Measurements from ENCODE around the gene ZNF343.

The ZNF343 gene

DNA sequence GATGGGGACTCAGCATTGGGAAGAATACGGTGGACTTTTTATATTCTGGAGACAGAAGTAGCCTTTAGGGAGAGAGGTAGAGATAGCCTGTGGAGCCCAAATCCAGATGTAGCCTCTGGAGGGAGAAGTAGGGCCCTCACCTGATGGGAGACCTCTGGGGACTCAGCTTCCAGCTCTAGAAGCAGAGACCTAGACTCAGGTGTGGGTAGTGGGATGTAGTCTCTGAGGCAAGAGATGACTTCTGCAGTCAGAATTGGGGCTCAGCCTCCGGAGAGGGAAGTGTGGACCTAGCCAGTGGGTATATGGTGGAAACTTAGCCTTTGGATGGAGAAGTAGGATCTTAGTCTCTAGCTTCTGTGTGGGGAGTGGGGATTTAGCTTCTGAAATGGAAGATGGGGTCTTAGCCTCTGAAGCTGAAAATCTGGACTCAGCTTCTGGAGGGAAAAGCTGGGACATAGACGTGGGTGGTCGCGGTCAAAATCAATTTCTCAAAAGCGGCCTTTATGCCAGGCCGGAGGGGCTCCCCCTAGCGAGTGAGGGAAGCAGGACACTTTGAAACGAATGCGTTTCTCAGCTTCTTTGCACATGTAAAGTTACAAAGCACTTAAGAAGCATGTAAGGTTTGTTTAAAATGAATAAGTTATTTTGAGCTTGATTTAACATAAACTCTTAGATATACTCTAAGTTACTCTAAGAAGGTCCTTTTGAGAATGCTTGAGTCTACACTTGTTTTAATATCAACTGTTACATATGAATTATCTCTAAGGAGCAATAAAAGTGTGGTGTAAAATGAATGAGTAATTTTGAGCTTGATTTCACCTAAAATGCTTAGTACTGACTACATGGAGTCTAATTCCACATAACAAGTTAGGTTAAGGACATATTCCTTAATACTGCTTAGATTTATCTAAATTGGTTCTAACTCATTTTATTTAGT, 12.9 kb upstream of the ZNF343 start:
- no peak overlapping the region for H3K9ac ChIP-seq
- peak overlapping the region in 5 of 11 experiments; percentile 6 to 43 (median 29); a peak in 5 of 22 replicates for H3K4me2 ChIP-seq
- H3K9me3 ChIP-seq (replicated peaks in 1 of 11) = no peaks in the 10 kb centered on the region
- no peaks in the 10 kb centered on the region for H3K36me3 ChIP-seq
- TF ChIP-seq Cebpa-rat (IDR thresholded peaks at IDR 0.05) = no peak
- H3K4me1 ChIP-seq = peaks cover 6 to 38% (median 19%) of the 10 kb centered on the region in 10 experiments; a peak in 19 of 20 replicates
- H3K27ac ChIP-seq = no peak overlapping the region
- H3K27me3 ChIP-seq = no peaks in the 10 kb centered on the region; a peak in 1 of 22 replicates
- H4K20me1 ChIP-seq = no peaks in the 10 kb centered on the region
- no peak overlapping the region for H3K4me3 ChIP-seq

DNA sequence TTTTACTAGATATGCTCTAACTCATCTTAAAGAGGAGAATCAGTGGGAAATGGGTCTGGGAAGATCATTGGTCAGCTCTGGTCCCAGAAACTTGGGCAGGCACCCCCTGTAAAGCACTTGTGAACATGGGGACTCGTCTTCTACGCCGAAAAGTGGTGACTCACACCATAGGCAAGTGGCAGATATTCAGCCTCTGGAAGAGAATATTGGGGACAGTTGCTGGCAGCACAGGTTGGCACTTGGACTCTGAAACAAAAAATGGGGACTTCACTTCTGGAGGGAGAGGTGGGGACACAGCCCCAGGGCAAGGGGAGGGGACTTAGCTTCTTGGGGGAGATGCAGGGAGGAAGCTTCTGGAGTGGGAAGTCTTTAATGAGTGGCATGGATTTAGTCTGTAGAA, 11.9 kb upstream of the ZNF343 start:
- Histone ChIP-seq H3K4me1 (peaks cover 6 to 31% (median 18%) of the 10 kb centered on the region in 10 experiments; a peak in 19 of 20 replicates), H3K9me3 (replicated peaks in 1 of 11) (no peaks in the 10 kb centered on the region), H3K9ac (no peak overlapping the region), H3K27ac (no peak overlapping the region), H4K20me1 (no peaks in the 10 kb centered on the region), H3K4me3 (no peak overlapping the region), H3K27me3 (no peaks in the 10 kb centered on the region; a peak in 1 of 22 replicates), H3K36me3 (no peaks in the 10 kb centered on the region), H3K4me2 (peak overlapping the region in 3 of 11 experiments; percentile 29 to 43 (median 37); a peak in 3 of 22 replicates)
- no peak for TF ChIP-seq Cebpa-rat (IDR thresholded peaks at IDR 0.05)

DNA sequence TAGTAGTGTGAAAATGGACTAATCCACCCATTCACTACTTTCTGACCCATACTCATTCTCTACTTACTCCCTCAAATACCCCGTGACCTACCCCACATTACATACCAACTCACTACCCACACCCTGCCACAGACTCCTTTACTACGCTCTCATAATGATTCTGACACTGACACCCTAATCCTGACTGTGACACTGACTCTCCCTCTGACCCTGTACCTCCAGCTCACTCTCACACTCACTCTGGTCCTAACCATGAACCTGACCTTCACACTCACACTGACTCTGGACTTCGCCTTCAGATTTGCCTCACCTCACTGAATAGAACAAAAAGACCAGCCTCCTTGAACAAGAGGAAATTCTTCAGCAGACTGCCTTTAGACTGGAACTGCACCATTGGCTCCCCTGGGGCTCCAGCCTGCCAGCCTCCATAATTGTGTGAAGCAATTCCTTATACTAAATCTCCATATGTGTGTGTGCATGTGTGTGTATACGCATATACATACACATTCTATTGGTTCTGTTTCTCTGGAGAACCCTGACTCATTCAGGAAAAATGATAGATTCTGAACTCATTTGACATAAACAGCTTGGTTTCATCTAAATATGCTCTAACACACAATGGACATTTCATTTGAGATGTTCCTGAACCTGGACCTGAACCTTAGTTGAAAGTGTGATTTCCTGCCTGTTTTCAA, 10.5 kb upstream of the ZNF343 start:
- Histone ChIP-seq H3K4me1 (peaks cover 6 to 34% (median 20%) of the 10 kb centered on the region in 10 experiments), H3K27me3 (no peaks in the 10 kb centered on the region), H3K4me2 (peak overlapping the region in 3 of 11 experiments; percentile 9 to 20 (median 11); a peak in 1 of 22 replicates), H3K4me3 (no peak overlapping the region), H4K20me1 (no peaks in the 10 kb centered on the region), H3K9ac (no peak overlapping the region), H3K27ac (no peak overlapping the region), H3K36me3 (no peaks in the 10 kb centered on the region), H3K9me3 (replicated peaks in 1 of 11) (no peaks in the 10 kb centered on the region)
- no peak for TF ChIP-seq Cebpa-rat (IDR thresholded peaks at IDR 0.05)

DNA sequence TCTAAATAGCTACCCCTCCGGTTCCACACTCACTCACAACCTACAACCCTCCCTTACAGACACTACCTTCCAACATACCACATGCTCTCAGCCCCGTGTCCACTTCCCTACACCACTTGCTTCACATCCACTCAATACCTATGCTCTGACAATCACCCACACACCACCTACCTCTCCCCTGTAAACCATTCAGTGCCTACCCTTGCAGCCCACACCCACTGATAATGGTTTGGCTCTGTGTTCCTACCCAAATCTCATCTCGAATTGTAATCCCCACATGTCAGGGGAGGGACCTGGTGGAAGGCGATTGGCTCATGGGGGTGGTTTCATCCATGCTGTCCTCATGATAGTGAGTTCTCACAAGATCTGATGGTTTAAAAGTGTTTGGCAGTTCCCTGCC, 9.8 kb upstream of the ZNF343 start:
- TF ChIP-seq Cebpa-rat (IDR thresholded peaks at IDR 0.05) = no peak
- Histone ChIP-seq H3K4me1 (peaks cover 6 to 33% (median 18%) of the 10 kb centered on the region in 10 experiments; a peak in 19 of 20 replicates), H3K9ac (no peak overlapping the region), H4K20me1 (no peaks in the 10 kb centered on the region), H3K9me3 (replicated peaks in 1 of 11) (no peaks in the 10 kb centered on the region), H3K27ac (no peak overlapping the region), H3K4me3 (no peak overlapping the region), H3K27me3 (no peaks in the 10 kb centered on the region), H3K4me2 (0 out of 22 replicates have a peak overlapping the region, but pooled peaks of 2 of the 11 experiments have one; percentile 11 to 20), H3K36me3 (no peaks in the 10 kb centered on the region)

DNA sequence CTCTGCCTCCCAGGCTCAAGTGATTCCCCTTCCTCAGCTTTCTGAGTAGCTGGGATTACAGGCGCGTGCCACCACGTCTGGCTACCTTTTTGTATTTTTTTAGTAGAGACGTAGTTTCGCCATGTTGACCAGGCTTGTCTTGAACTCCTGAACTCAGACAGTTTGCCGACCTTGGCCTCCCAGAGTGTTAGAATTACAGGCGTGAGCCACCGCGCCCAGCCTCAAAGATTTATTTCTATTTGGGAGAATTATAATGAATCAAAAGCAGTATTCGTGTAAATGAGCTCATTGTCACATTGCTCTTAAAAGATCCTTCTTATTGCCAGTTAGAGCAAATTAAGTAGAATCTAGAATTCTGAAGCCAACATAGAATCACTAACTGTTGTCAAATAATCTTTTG, 9.4 kb upstream of the ZNF343 start:
- Histone ChIP-seq H3K4me2 (no peak overlapping the region), H3K9ac (no peak overlapping the region), H3K9me3 (replicated peaks in 1 of 11) (no peaks in the 10 kb centered on the region), H3K4me1 (peaks cover 6 to 29% (median 18%) of the 10 kb centered on the region in 10 experiments; a peak in 19 of 20 replicates), H4K20me1 (no peaks in the 10 kb centered on the region), H3K27me3 (no peaks in the 10 kb centered on the region), H3K27ac (no peak overlapping the region), H3K4me3 (no peak overlapping the region), H3K36me3 (no peaks in the 10 kb centered on the region)
- no peak for TF ChIP-seq Cebpa-rat (IDR thresholded peaks at IDR 0.05)

DNA sequence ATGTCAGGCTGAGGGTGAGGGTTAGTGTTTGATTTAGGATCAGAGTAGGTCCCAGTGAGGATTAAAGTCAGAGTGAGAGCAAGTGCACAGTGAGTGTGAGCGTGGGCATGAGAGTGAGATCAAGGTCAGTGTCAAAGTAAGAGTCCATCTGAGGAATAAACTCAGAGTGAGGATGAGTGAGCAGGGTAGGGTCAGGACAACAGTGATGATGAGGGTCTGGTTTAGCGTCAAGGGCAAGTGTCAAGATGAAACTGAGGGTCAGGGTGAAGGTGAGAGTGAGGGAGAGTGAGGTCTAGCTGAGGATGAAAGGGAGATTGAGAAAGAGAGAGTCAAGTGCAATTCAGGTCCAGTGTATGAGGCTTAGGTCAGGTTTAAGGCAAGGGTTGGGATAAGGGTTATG, 7.7 kb upstream of the ZNF343 start:
- TF ChIP-seq Cebpa-rat (IDR thresholded peaks at IDR 0.05) = no peak
- H3K27me3 ChIP-seq = no peaks in the 10 kb centered on the region
- H3K9ac ChIP-seq = no peak overlapping the region
- no peak overlapping the region for H3K27ac ChIP-seq
- peaks cover 6 to 22% (median 15%) of the 10 kb centered on the region in 10 experiments; a peak in 19 of 20 replicates for H3K4me1 ChIP-seq
- no peak overlapping the region for H3K4me2 ChIP-seq
- H3K36me3 ChIP-seq = no peaks in the 10 kb centered on the region
- H4K20me1 ChIP-seq = no peaks in the 10 kb centered on the region
- H3K9me3 ChIP-seq (replicated peaks in 1 of 11) = no peaks in the 10 kb centered on the region
- no peak overlapping the region for H3K4me3 ChIP-seq

DNA sequence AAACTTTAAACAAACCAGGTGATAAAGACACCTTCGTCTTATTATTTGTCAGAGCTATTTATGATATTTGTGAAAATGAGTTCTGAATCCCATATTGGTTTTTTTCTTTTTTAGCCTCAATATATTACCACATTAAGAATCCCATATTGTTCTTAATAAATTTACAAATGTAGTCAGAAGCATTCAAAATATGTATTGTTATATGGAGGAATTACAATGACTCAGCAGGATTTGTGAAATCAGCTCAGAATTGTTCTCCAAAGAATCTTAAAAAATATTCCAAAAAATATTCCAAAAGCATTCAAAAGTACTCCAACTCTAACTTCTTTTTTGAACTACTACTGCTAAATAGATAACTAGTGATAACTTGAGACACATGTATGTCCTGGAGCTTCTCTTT, 6.5 kb upstream of the ZNF343 start:
- H3K9me3 ChIP-seq (replicated peaks in 1 of 11) = no peaks in the 10 kb centered on the region
- H3K9ac ChIP-seq = no peak overlapping the region
- H3K27ac ChIP-seq = peak overlapping the region in 1 of 11 experiments; percentile 21; a peak in 1 of 22 replicates
- H3K4me1 ChIP-seq = peaks cover 6 to 19% (median 12%) of the 10 kb centered on the region in 10 experiments; a peak in 19 of 20 replicates
- H4K20me1 ChIP-seq = no peaks in the 10 kb centered on the region
- no peak overlapping the region for H3K4me3 ChIP-seq
- TF ChIP-seq Cebpa-rat (IDR thresholded peaks at IDR 0.05) = no peak
- peak overlapping the region in 6 of 11 experiments; percentile 24 to 70 (median 66); a peak in 11 of 22 replicates for H3K4me2 ChIP-seq
- H3K36me3 ChIP-seq = no peaks in the 10 kb centered on the region
- no peaks in the 10 kb centered on the region for H3K27me3 ChIP-seq

DNA sequence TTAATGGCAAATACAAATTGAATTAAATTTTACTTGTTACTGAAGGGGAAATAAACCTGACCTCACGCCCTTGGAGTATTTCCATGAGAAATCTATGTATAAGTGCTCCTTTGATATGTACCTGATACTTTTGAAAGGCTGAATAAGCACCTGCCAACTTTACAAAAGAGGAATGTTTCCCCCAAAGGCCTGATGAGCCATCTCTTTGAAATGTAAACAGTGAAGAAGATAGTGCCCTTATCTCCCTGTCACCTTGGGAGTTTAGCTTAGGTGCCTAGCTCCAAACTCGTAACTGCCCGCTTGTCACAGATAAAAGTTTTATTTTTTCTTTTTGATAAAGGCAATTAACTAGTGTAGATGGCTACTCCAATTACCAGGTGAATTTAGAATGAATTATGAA, 1.1 kb upstream of the ZNF343 start:
- Histone ChIP-seq H3K27ac (peak overlapping the region in 1 of 11 experiments; percentile 88; a peak in 2 of 22 replicates), H3K4me3 (peak overlapping the region in 4 of 10 experiments; percentile 82 to 91 (median 84); a peak in 5 of 20 replicates), H3K9me3 (replicated peaks in 1 of 11) (no peaks in the 10 kb centered on the region), H3K4me1 (peaks cover 17 to 28% (median 22%) of the 10 kb centered on the region in 10 experiments), H3K36me3 (no peaks in the 10 kb centered on the region), H3K9ac (no peak overlapping the region), H3K4me2 (peak overlapping the region in 10 of 11 experiments; percentile 90 to 97 (median 94); a peak in 18 of 22 replicates), H3K27me3 (no peaks in the 10 kb centered on the region), H4K20me1 (no peaks in the 10 kb centered on the region)
- TF ChIP-seq Cebpa-rat (IDR thresholded peaks at IDR 0.05) = no peak

DNA sequence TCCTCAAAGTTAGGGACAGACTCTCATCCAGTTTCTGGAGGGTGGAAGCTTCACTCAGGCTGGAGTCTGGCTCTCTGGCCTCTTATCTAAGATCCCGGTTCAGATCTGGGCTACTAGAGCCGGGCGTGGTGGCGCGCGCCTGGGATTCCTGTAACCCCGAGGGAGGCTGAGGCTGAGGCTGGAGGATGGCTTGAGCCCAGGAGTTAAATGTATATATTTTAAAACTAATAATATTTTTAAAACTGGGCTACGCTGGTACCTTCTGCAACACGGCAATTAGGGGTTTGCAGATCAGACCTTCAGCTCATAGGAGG, 710 bp upstream of the ZNF343 start:
- H3K27me3 ChIP-seq = no peaks in the 10 kb centered on the region
- no peaks in the 10 kb centered on the region for H3K9me3 ChIP-seq (replicated peaks in 1 of 11)
- H3K27ac ChIP-seq = peak overlapping the region; percentile 75 to 94 (median 91); a peak in 21 of 22 replicates
- TF ChIP-seq Cebpa-rat (IDR thresholded peaks at IDR 0.05) = no peak
- peak overlapping the region; percentile 83 to 91 (median 88) for H3K9ac ChIP-seq
- peak overlapping the region; percentile 90 to 97 (median 95) for H3K4me2 ChIP-seq
- no peaks in the 10 kb centered on the region for H4K20me1 ChIP-seq
- H3K4me1 ChIP-seq = peaks cover 16 to 24% (median 19%) of the 10 kb centered on the region in 10 experiments
- peak overlapping the region; percentile 81 to 91 (median 86) for H3K4me3 ChIP-seq
- no peaks in the 10 kb centered on the region for H3K36me3 ChIP-seq

All from BLaER1 treated with 17β-estradiol and CSF1 and Interleukin-3, amounts not matched to agents 10 nM and 100 nM (cell line).